ENCODE data around the gene FGF18.

FGF18 gene

DNA sequence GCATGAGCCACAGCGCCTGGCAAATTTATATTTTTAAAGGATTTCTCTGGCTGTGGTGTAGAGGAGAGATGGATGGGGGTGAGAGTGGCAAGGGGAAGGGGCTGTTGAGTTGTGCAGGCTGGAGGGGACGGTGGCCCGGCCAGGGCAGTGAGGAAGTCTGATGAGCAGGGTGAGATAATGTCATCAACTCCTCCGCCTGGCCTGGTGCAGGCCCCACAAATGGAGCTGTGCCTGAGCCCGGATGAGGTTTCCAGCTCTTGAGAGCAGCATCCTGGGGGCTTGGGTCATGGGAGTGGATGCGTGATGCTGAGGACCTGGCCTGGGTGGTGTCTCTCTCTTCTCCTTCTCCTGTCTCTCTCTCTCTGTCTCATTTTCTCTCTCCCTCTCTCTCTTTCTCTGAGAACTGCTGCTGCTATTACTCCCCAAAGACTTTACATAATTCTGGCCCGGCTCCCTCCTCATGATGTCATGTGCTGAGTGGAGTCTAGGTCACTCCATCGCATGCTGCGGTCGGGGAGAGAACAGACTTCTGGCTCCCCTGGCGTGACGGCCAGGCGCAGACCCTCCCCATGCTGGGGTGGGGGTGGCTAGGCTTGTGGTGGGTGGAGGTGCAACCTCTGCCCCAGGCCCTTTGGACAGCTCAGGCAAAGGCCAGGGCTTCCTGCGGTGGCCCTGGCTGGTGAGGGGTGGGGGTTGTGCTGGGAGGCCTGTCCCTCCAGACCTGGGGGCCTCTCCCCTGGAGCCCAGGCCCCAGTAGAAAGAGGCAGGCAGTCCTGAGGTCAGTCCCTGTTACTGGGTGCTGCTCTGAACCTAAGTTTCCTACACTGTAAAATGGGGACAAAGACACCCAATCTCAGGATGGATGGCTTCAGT is 26.4 kb downstream of the FGF18 start:
- H3K36me3 ChIP-seq (ENCODE audit: control insufficient read depth in 2 of 2, insufficient read depth in 1 of 2, low read length in 2 of 2), result no peaks in the 10 kb centered on the region
- TF ChIP-seq GFI1B (tag by site-specific recombination; IDR thresholded peaks at IDR 0.05) (no peak), ZNF202 (tag by site-specific recombination; IDR thresholded peaks at IDR 0.05; ENCODE audit: borderline replicate concordance) (no peak)
- TF ChIP-seq, protein P1, sequence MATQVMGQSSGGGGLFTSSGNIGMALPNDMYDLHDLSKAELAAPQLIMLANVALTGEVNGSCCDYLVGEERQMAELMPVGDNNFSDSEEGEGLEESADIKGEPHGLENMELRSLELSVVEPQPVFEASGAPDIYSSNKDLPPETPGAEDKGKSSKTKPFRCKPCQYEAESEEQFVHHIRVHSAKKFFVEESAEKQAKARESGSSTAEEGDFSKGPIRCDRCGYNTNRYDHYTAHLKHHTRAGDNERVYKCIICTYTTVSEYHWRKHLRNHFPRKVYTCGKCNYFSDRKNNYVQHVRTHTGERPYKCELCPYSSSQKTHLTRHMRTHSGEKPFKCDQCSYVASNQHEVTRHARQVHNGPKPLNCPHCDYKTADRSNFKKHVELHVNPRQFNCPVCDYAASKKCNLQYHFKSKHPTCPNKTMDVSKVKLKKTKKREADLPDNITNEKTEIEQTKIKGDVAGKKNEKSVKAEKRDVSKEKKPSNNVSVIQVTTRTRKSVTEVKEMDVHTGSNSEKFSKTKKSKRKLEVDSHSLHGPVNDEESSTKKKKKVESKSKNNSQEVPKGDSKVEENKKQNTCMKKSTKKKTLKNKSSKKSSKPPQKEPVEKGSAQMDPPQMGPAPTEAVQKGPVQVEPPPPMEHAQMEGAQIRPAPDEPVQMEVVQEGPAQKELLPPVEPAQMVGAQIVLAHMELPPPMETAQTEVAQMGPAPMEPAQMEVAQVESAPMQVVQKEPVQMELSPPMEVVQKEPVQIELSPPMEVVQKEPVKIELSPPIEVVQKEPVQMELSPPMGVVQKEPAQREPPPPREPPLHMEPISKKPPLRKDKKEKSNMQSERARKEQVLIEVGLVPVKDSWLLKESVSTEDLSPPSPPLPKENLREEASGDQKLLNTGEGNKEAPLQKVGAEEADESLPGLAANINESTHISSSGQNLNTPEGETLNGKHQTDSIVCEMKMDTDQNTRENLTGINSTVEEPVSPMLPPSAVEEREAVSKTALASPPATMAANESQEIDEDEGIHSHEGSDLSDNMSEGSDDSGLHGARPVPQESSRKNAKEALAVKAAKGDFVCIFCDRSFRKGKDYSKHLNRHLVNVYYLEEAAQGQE (tag by site-specific recombination; IDR thresholded peaks at IDR 0.05), result no peak
- H3K4me1 ChIP-seq (ENCODE audit: control insufficient read depth, insufficient read depth, low read length), result no peaks in the 10 kb centered on the region
- POLR2A ChIA-PET, result no interaction called here
- H3K4me3 ChIP-seq (ENCODE audit: low read depth, low read length), result no peak overlapping the region
- H3K9me3 ChIP-seq (ENCODE audit: control insufficient read depth, insufficient read depth, low read depth, low read length), result no peaks in the 10 kb centered on the region
- no peak overlapping the region for H3K27ac ChIP-seq (ENCODE audit: extremely low read depth, low read depth, low read length)
- CTCF ChIA-PET, result interaction anchor here (0.6 kb wide), 1 partner anchor 11 kb away, joined by 3 read pairs; no protein-coding TSS in a partner anchor

DNA sequence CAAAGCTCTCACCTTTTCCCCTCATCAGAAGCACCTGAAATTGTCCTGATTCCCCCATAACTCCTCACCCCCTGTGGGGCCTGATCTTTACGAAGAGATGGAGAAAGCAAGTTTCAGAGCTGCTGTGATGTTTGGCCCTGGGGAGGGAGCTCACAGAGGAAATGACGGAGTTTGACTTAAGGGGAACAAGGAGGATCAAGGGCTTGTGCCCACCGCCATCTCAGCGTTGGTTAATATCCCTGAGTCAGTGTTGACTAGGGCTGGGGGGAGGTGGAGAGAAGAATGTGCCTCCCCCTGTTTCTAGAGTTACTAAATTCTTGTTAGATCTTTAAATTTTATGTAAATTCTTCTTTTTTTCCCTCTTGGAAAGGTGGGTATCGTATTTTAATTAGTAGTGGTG is 27.8 kb downstream of the FGF18 start:
- no peak for TF ChIP-seq ZNF423 (tag by site-specific recombination; IDR thresholded peaks at IDR 0.05)
- TF ChIP-seq, protein P2, sequence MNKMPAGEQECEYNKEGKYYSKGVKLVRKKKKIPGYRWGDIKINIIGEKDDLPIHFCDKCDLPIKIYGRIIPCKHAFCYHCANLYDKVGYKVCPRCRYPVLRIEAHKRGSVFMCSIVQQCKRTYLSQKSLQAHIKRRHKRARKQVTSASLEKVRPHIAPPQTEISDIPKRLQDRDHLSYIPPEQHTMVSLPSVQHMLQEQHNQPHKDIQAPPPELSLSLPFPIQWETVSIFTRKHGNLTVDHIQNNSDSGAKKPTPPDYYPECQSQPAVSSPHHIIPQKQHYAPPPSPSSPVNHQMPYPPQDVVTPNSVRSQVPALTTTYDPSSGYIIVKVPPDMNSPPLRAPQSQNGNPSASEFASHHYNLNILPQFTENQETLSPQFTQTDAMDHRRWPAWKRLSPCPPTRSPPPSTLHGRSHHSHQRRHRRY (tag by site-specific recombination; IDR thresholded peaks at IDR 0.05), result no peak
- TF ChIP-seq, protein P3, sequence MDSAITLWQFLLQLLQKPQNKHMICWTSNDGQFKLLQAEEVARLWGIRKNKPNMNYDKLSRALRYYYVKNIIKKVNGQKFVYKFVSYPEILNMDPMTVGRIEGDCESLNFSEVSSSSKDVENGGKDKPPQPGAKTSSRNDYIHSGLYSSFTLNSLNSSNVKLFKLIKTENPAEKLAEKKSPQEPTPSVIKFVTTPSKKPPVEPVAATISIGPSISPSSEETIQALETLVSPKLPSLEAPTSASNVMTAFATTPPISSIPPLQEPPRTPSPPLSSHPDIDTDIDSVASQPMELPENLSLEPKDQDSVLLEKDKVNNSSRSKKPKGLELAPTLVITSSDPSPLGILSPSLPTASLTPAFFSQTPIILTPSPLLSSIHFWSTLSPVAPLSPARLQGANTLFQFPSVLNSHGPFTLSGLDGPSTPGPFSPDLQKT (IDR thresholded peaks at IDR 0.05; ENCODE audit: borderline replicate concordance, low read depth, low read length), result no peak
- TF ChIP-seq, protein P4, sequence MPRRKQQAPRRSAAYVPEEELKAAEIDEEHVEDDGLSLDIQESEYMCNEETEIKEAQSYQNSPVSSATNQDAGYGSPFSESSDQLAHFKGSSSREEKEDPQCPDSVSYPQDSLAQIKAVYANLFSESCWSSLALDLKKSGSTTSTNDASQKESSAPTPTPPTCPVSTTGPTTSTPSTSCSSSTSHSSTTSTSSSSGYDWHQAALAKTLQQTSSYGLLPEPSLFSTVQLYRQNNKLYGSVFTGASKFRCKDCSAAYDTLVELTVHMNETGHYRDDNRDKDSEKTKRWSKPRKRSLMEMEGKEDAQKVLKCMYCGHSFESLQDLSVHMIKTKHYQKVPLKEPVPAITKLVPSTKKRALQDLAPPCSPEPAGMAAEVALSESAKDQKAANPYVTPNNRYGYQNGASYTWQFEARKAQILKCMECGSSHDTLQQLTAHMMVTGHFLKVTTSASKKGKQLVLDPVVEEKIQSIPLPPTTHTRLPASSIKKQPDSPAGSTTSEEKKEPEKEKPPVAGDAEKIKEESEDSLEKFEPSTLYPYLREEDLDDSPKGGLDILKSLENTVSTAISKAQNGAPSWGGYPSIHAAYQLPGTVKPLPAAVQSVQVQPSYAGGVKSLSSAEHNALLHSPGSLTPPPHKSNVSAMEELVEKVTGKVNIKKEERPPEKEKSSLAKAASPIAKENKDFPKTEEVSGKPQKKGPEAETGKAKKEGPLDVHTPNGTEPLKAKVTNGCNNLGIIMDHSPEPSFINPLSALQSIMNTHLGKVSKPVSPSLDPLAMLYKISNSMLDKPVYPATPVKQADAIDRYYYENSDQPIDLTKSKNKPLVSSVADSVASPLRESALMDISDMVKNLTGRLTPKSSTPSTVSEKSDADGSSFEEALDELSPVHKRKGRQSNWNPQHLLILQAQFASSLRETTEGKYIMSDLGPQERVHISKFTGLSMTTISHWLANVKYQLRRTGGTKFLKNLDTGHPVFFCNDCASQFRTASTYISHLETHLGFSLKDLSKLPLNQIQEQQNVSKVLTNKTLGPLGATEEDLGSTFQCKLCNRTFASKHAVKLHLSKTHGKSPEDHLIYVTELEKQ (tag by site-specific recombination; IDR thresholded peaks at IDR 0.05; ENCODE audit: borderline replicate concordance), result no peak
- TF ChIP-seq ZNF10 (tag by site-specific recombination; IDR thresholded peaks at IDR 0.05), result no peak
- TF ChIP-seq ZNF521 (tag by site-specific recombination; IDR thresholded peaks at IDR 0.05), result no peak
- TF ChIP-seq ZNF768 (tag by site-specific recombination; IDR thresholded peaks at IDR 0.05), result no peak
- TF ChIP-seq SETDB1 (IDR thresholded peaks at IDR 0.05; ENCODE audit: insufficient read length, low read length), result no peak
- no peak for TF ChIP-seq ZNF404 (tag by site-specific recombination; IDR thresholded peaks at IDR 0.05)
- TF ChIP-seq ZNF837 (tag by site-specific recombination; IDR thresholded peaks at IDR 0.05), result no peak
- TF ChIP-seq KLF1 (tag by site-specific recombination; IDR thresholded peaks at IDR 0.05), result no peak
- TF ChIP-seq SCRT2 (tag by site-specific recombination; IDR thresholded peaks at IDR 0.05), result no peak
- TF ChIP-seq ZNF16 (tag by site-specific recombination; IDR thresholded peaks at IDR 0.05; ENCODE audit: low read depth), result no peak
- TF ChIP-seq ZNF146 (tag by site-specific recombination; IDR thresholded peaks at IDR 0.05), result no peak
- POLR2A ChIA-PET, result no interaction called here
- H3K27ac ChIP-seq (ENCODE audit: extremely low read depth, low read depth, low read length), result no peak overlapping the region
- CTCF ChIA-PET, result no interaction called here
- H3K4me1 ChIP-seq (ENCODE audit: control insufficient read depth, insufficient read depth, low read length), result no peaks in the 10 kb centered on the region
- H3K36me3 ChIP-seq (ENCODE audit: control insufficient read depth in 2 of 2, insufficient read depth in 1 of 2, low read length in 2 of 2), result no peaks in the 10 kb centered on the region
- no peaks in the 10 kb centered on the region for H3K9me3 ChIP-seq (ENCODE audit: control insufficient read depth, insufficient read depth, low read depth, low read length)
- H3K4me3 ChIP-seq (ENCODE audit: low read depth, low read length), result no peak overlapping the region
